Motor neuron (in vitro differentiated cells): ENCODE data around the gene GFRA4. TPM values are rescaled to one million over a fixed set of nuclear protein-coding genes. Genes with fewer than 3 reads are reported as not detected.

Experiments
- ATAC-seq, 8 experiments: fragments of 200-7000 bp; cut with Tn5 transposase; replicated peaks in 6 of 8; 2 replicates each; pipeline ENCODE4 v1.8.0; 2021; ENCODE audit warnings: mild to moderate bottlenecking in 8 of 8, moderate library complexity in 8 of 8
- H3K27ac ChIP-seq, 2 donors: fragments of 250-450 bp; sonication (Bioruptor Pico); 2 replicates each; pipeline ENCODE4 v1.9.0; 2021; ENCODE audit warnings: antibody characterized with exemption in 2 of 2, mild to moderate bottlenecking in 2 of 2, moderate library complexity in 1 of 2
- H3K4me1 ChIP-seq, 2 donors: fragments of 250-450 bp; sonication (Bioruptor Pico); replicated peaks in 1 of 2; 2 replicates each; pipeline ENCODE4 v1.6.1; 2021; ENCODE audit warnings: antibody characterized with exemption in 2 of 2, mild to moderate bottlenecking in 2 of 2, moderate library complexity in 1 of 2
- H3K4me3 ChIP-seq, 5 donors: fragments of 250-450 bp; sonication (Bioruptor Pico); 2 replicates each; pipeline ENCODE4 v1.9.0; 2021; ENCODE audit warnings: antibody characterized with exemption in 5 of 5, mild to moderate bottlenecking in 5 of 5, moderate library complexity in 4 of 5
- WGBS, 10 experiments: fragments of 450-650 bp; shearing (Covaris generic); methylation state at CpG; one replicate each; pipeline ENCODE4 v1.0.0; 2022; 5-methylcytosine and 5-hydroxymethylcytosine counted together
- in situ Hi-C, 9 experiments: fragments of 400-800 bp; cut with MboI; loops; one replicate each; pipeline ENCODE4 v1.15.0; 2021; ENCODE audit warnings: low sequenced_read_pairs in 9 of 9, low pct_unique_long_range_greater_than_20kb in 2 of 9; ENCODE audit not compliant: unreplicated experiment in 9 of 9
- total RNA-seq, 8 experiments: library from RNA; unstranded; fragments of 300-600 nt; gene quantifications; 2 replicates each; pipeline versions ENCODE4 v1.2.3 to v1.2.4, GENCODE V29; 2022

The GFRA4 gene
- total RNA-seq, 8 experiments from 2014 or later: 0.14 TPM; not detected in 7

GRCh38 chr20:3652221-3652620, 11.0 kb downstream of the GFRA4 start:
- no peak for ATAC-seq
- 80 to 100% (median 100%) methylated on average over 1 to 7 of the region's 9 CpGs; no CpG with 5 or more reads in 4 of the 10 experiments for WGBS, 10 experiments
- Histone ChIP-seq H3K4me3 (no peak overlapping the region), H3K4me1 (no peaks in the 10 kb centered on the region), H3K27ac (no peak overlapping the region)
- in situ Hi-C loops: no loop called here

- Histone ChIP-seq H3K27ac (no peak overlapping the region), H3K4me1 (no peaks in the 10 kb centered on the region), H3K4me3 (no peak overlapping the region)
- in situ Hi-C loops: no loop called here
- 62 to 94% (median 73%) methylated on average over 1 to 5 of the region's 9 CpGs; no CpG with 5 or more reads in 2 of the 10 experiments for WGBS, 10 experiments
- no peak for ATAC-seq
Measured at GRCh38 chr20:3651204-3651962, 11.8 kb downstream of the GFRA4 start.

DNA sequence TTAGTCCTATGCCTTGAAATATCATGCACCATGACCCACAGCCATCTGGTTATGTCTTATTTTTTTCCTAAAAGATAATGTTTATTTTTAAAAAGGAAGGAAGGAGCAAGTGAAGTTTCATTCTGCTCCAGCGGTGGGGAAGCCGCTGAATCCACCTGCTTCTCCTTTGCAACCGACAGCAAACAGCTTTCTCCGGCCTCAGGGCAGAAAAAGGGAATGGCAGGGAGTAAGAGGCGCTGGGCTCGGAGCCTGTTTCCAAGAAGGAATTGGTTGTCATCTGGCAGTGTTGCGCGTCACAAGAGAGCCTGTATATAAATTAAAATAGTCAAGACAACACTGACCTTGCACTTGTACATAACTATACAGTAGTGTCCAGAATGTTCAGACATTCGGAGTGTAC, 14.2 kb downstream of the GFRA4 start:
- no peak overlapping the region for H3K4me3 ChIP-seq
- no peak overlapping the region for H3K27ac ChIP-seq
- in situ Hi-C loops: no loop called here
- no peak for ATAC-seq
- WGBS, 10 experiments: 69 to 94% (median 85%) methylated on average over 1 to 9 of the region's 9 CpGs; no CpG with 5 or more reads in 3 of the 10 experiments
- H3K4me1 ChIP-seq: no peaks in the 10 kb centered on the region

GRCh38 chr20:3647473-3647872, 15.7 kb downstream of the GFRA4 start:
- H3K27ac ChIP-seq: no peak overlapping the region
- in situ Hi-C loops: no loop called here
- H3K4me1 ChIP-seq: no peaks in the 10 kb centered on the region
- peak in 3 of 8 experiments; percentile 70 to 85 (median 79) for ATAC-seq
- H3K4me3 ChIP-seq: no peak overlapping the region

- in situ Hi-C loops: no loop called here
- ATAC-seq: no peak
- H3K4me1 ChIP-seq: no peaks in the 10 kb centered on the region
- H3K4me3 ChIP-seq: no peak overlapping the region
- 73 to 100% (median 92%) methylated on average over 1 to 11 of the region's 13 CpGs; no CpG with 5 or more reads in 2 of the 10 experiments for WGBS, 10 experiments
- H3K27ac ChIP-seq: no peak overlapping the region
Measured at GRCh38 chr20:3646651-3647050, 16.5 kb downstream of the GFRA4 start.

- Histone ChIP-seq H3K4me1 (no peaks in the 10 kb centered on the region), H3K27ac (no peak overlapping the region), H3K4me3 (no peak overlapping the region)
- in situ Hi-C loops: no loop called here
- WGBS, 10 experiments: 13 to 100% (median 73%) methylated on average over 1 to 4 of the region's 5 CpGs; no CpG with 5 or more reads in 5 of the 10 experiments
- ATAC-seq: no peak
Measured at GRCh38 chr20:3646067-3646440, 17.1 kb downstream of the GFRA4 start.

DNA sequence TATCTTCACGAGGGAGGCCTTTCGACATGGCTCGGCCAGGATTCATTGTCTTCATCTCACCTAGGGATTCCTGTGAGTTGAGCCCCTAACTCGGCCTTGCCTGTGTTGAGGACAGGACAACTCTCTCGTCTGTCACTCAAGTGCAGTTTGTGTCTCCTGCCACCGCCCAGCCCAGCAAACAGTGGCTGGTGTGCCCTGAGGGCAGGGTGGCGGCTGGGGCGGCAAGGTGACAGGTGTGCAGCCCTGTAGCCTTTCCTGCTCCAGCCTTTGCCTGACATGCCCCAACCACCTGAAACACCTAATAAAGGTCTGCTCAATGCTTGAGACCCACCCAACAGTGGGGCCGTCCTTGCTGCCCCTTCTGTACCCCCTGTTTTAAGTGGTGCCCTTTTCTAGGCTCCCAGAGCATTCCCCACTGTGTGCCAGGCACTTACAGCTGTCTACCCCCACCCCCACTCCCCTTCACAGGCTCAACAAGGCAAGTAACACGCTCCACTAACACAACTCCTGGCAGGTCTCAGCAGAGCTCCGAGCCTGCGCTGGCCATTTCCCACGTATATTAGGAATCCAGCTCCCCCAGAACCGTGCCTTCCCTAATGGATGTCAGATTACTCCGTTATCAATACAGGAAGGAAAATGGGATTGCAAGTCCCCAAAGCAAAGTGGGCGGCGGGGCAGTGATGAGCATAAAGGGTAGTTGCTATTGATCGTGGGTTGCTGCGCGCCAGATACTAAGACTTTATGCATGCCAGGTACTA, 17.7 kb downstream of the GFRA4 start:
- Histone ChIP-seq H3K27ac (no peak overlapping the region), H3K4me3 (no peak overlapping the region), H3K4me1 (no peaks in the 10 kb centered on the region)
- in situ Hi-C loops: no loop called here
- 60 to 100% (median 92%) methylated on average over 1 to 8 of the region's 20 CpGs; no CpG with 5 or more reads in 3 of the 10 experiments for WGBS, 10 experiments
- no peak for ATAC-seq

GRCh38 chr20:3640259-3640658, 22.9 kb downstream of the GFRA4 start:
- 72 to 100% (median 93%) methylated on average over 1 to 3 of the region's 3 CpGs for WGBS, 10 experiments
- H3K4me3 ChIP-seq: no peak overlapping the region
- no peak overlapping the region for H3K27ac ChIP-seq
- in situ Hi-C loops: no loop called here
- ATAC-seq: no peak
- no peaks in the 10 kb centered on the region for H3K4me1 ChIP-seq

DNA sequence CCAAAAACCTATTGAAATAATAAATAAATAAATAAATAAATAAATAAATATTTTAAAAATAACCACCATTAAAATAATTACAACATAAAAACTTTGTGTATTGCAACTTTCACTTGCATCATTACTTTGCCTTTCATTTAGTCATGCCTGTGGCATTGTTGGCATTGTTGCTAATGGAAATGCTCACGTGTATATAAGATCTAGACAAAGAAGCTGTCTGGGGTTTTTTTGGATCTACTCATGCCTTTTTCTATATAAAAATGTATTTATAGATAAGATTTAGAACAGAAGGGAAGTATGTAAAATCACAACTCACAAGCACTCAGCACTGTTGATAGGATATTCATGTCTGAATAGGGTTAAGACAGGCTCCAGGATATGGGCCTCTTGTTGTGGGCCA, 27.9 kb downstream of the GFRA4 start:
- no peak overlapping the region for H3K4me3 ChIP-seq
- no peaks in the 10 kb centered on the region for H3K4me1 ChIP-seq
- WGBS, 10 experiments: 75 to 100% (median 100%) methylated on average over 1 of the region's 1 CpG; no CpG with 5 or more reads in 4 of the 10 experiments
- in situ Hi-C loops: no loop called here
- no peak overlapping the region for H3K27ac ChIP-seq
- no peak for ATAC-seq

GRCh38 chr20:3633913-3634478, 29.2 kb downstream of the GFRA4 start:
- Histone ChIP-seq H3K4me1 (no peaks in the 10 kb centered on the region), H3K27ac (no peak overlapping the region), H3K4me3 (no peak overlapping the region)
- in situ Hi-C loops: no loop called here
- ATAC-seq: no peak
- 50 to 90% (median 73%) methylated on average over 1 to 6 of the region's 6 CpGs; no CpG with 5 or more reads in 3 of the 10 experiments for WGBS, 10 experiments

- in situ Hi-C loops: no loop called here
- no peak for ATAC-seq
- Histone ChIP-seq H3K27ac (no peak overlapping the region), H3K4me1 (no peaks in the 10 kb centered on the region), H3K4me3 (no peak overlapping the region)
- WGBS, 10 experiments: 37 to 100% (median 83%) methylated on average over 1 to 5 of the region's 7 CpGs; no CpG with 5 or more reads in 2 of the 10 experiments
Measured at GRCh38 chr20:3632311-3633004, 30.7 kb downstream of the GFRA4 start.

DNA sequence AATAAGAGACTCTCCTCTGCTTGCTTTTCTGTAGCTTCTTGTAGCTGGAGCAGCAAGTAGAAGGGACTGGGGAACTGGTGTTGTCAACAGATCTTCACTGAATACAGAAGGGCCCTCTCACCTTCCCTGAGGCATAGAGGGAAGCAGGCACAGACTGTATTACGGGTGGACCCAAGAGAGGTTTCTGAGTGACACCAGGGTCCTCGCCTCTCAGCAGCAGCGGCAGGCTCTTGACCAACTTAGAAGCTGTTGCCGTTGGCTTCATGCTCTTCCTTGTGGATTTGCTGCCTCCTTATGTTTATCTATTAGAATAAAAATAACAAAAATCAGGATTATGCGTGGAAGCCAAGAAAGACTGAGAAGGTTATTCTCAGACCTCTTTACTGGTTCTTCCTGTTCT, 31.7 kb downstream of the GFRA4 start:
- 80 to 100% (median 90%) methylated on average over 1 to 4 of the region's 5 CpGs; no CpG with 5 or more reads in 2 of the 10 experiments for WGBS, 10 experiments

GRCh38 chr20:3630429-3630828, 32.8 kb downstream of the GFRA4 start:
- Histone ChIP-seq H3K4me1 (no peaks in the 10 kb centered on the region), H3K4me3 (no peak overlapping the region), H3K27ac (no peak overlapping the region)
- 83 to 96% (median 89%) methylated on average over 3 to 7 of the region's 8 CpGs; no CpG with 5 or more reads in 3 of the 10 experiments for WGBS, 10 experiments
- ATAC-seq: no peak
- in situ Hi-C loops: no loop called here

More for the DNA sequence above, 31.7 kb downstream of the GFRA4 start:
- in situ Hi-C loops: no loop called here
- no peak for ATAC-seq
- H3K4me3 ChIP-seq: no peak overlapping the region
- no peak overlapping the region for H3K27ac ChIP-seq
- no peaks in the 10 kb centered on the region for H3K4me1 ChIP-seq
